HepG2 (cell line): ENCODE results near the gene SCRN3.

Experiments
- CEBPB ChIP-seq: IDR thresholded peaks from 2 replicates; pipeline ENCODE4 v1.6.1; 2011; ENCODE audit warnings: low read depth, low read length, improper control_type of control experiment, borderline replicate concordance
- CHD2 ChIP-seq: IDR thresholded peaks from 2 replicates; pipeline ENCODE4 v1.6.1; 2011; ENCODE audit warnings: low read depth, low read length, improper control_type of control experiment
- FOXK1 ChIP-seq: sonication (generic); formaldehyde crosslinking; IDR thresholded peaks from 2 replicates; pipeline ENCODE4 v1.4.0; 2020; ENCODE audit warnings: low read depth, missing genetic modification reagents, borderline replicate concordance
- HIVEP1 ChIP-seq: sonication (generic); formaldehyde crosslinking; IDR thresholded peaks from 2 replicates; pipeline ENCODE4 v1.4.0; 2020; ENCODE audit warnings: mild to moderate bottlenecking, missing genetic modification reagents
- HMG20A ChIP-seq: IDR thresholded peaks from 2 replicates; pipeline ENCODE4 v1.6.1; 2016; ENCODE audit warnings: borderline replicate concordance
- TF ChIP-seq, protein P1 (sequence below): sonication (generic); formaldehyde crosslinking; IDR thresholded peaks from 2 replicates; pipeline ENCODE4 v1.4.0; 2020; ENCODE audit warnings: mild to moderate bottlenecking, missing genetic modification reagents

DNA sequence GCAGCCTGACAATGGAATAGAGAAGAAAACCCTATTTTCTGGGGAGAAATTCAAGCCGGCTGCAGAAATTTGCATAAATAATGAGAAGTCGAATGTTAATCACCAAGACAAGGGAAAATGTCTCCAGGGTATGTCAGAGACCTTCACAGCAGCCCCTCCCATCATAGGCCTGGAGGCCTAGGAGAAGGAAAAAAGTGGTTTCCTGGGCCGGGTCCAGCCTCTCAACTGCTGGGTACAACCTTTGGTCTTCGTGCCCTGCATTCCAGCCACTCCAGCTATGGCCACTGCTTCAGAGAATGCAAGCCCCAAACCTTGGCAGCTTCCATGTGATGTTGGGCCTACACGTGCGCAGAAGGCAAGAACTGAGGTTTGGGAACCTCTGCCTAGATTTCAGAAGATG, 6.0 kb upstream of the SCRN3 start:
- TF ChIP-seq HMG20A (CRISPR knock-in tag) (no peak), CEBPB (no peak), CHD2 (no peak), HIVEP1 (no peak), FOXK1 (CRISPR knock-in tag) (no peak)
- TF ChIP-seq, protein P1, sequence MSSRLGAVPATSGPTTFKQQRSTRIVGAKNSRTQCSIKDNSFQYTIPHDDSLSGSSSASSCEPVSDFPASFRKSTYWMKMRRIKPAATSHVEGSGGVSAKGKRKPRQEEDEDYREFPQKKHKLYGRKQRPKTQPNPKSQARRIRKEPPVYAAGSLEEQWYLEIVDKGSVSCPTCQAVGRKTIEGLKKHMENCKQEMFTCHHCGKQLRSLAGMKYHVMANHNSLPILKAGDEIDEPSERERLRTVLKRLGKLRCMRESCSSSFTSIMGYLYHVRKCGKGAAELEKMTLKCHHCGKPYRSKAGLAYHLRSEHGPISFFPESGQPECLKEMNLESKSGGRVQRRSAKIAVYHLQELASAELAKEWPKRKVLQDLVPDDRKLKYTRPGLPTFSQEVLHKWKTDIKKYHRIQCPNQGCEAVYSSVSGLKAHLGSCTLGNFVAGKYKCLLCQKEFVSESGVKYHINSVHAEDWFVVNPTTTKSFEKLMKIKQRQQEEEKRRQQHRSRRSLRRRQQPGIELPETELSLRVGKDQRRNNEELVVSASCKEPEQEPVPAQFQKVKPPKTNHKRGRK (CRISPR knock-in tag), result no peak
